GM21360 (cell line): ENCODE data around the gene FAM53B.
A peak's percentile ranks its signal among the peaks of the same experiment; 100 is the strongest.
"Not testable (repeated sequence)": the region's sequence is repeated elsewhere in the genome, so short reads cannot be mapped to it uniquely, and the experiment has no call there.

ENCODE experiments used
- ATAC-seq: cut with Tn5 transposase; IDR thresholded peaks from one replicate; pipeline ENCODE4 v1.9.1; 2021; ENCODE audit warnings: mild to moderate bottlenecking, moderate library complexity; ENCODE audit not compliant: unreplicated experiment

Gene FAM53B

GRCh38 chr10:124744102-124745050 is at the start of gene FAM53B:
TSS of gene FAM53B (minus strand) at chr10:124744378. CDS start at chr10:124706713, 37,665 bp downstream.
- ATAC-seq: peak; percentile 62

GRCh38 chr10:124792998-124793352 is 48.8 kb upstream of the FAM53B start:
- ATAC-seq: no peak

- peak; percentile 91 for ATAC-seq
These were observed 47.6 kb upstream of the FAM53B start, which contains the start of gene EEF1AKMT2 for GRCh38 chr10:124791547-124792348. TSS of gene EEF1AKMT2 (minus strand) at chr10:124791887. CDS start at chr10:124791833, 54 bp downstream.

- not testable (repeated sequence) for ATAC-seq
These were observed 38.7 kb upstream of the FAM53B start for GRCh38 chr10:124782900-124783299.

GRCh38 chr10:124768791-124769190 is 24.6 kb upstream of the FAM53B start:
- no peak for ATAC-seq

GRCh38 chr10:124765256-124765655 is 21.1 kb upstream of the FAM53B start:
- no peak for ATAC-seq

GRCh38 chr10:124763267-124763666 is 19.1 kb upstream of the FAM53B start:
- ATAC-seq: no peak

GRCh38 chr10:124762281-124762680 is 18.1 kb upstream of the FAM53B start:
- ATAC-seq: no peak

GRCh38 chr10:124756156-124756903 is 12.2 kb upstream of the FAM53B start:
- no peak for ATAC-seq

- ATAC-seq: no peak
These were observed 11.4 kb upstream of the FAM53B start for GRCh38 chr10:124755581-124755980.

GRCh38 chr10:124754227-124754626 is 10.0 kb upstream of the FAM53B start:
- no peak for ATAC-seq

- no peak for ATAC-seq
These were observed 4.9 kb upstream of the FAM53B start for GRCh38 chr10:124748953-124749645.

- no peak for ATAC-seq
These were observed 4.0 kb upstream of the FAM53B start for GRCh38 chr10:124748166-124748565.

- no peak for ATAC-seq
These were observed 3.6 kb upstream of the FAM53B start for GRCh38 chr10:124747745-124748144.

- no peak for ATAC-seq
These were observed 2.8 kb upstream of the FAM53B start for GRCh38 chr10:124746992-124747391.

GRCh38 chr10:124746447-124746846 is 2.3 kb upstream of the FAM53B start:
- ATAC-seq: not testable (repeated sequence)

- ATAC-seq: no peak
These were observed 1.5 kb upstream of the FAM53B start for GRCh38 chr10:124745673-124746072.

- no peak for ATAC-seq
These were observed 1.1 kb upstream of the FAM53B start for GRCh38 chr10:124745252-124745651.

- peak; percentile 23 for ATAC-seq
These were observed 732 bp downstream of the FAM53B start for GRCh38 chr10:124743191-124744101.
